ENCODE results near the gene ZNF341.

DNA sequence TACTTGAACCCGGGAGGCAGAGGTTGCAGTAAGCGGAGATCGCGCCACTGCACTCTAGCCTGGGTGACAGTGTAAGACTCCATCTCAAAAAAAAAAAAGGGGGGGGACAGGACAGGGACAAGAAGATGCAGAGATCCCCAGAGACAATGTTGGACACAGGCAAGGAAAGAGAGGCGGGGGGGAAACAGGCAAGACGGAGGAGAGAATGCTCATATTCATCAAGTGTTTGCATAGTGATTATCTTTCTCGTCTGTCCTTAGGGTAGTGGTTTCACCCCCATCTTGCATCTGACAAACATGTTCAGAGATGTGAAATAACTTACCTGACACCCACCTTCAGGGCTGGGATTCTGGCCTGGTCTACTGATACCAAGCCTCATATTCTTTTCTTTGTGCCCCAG, 108.4 kb downstream of the ZNF341 start:
- TF ChIP-seq, protein P1, sequence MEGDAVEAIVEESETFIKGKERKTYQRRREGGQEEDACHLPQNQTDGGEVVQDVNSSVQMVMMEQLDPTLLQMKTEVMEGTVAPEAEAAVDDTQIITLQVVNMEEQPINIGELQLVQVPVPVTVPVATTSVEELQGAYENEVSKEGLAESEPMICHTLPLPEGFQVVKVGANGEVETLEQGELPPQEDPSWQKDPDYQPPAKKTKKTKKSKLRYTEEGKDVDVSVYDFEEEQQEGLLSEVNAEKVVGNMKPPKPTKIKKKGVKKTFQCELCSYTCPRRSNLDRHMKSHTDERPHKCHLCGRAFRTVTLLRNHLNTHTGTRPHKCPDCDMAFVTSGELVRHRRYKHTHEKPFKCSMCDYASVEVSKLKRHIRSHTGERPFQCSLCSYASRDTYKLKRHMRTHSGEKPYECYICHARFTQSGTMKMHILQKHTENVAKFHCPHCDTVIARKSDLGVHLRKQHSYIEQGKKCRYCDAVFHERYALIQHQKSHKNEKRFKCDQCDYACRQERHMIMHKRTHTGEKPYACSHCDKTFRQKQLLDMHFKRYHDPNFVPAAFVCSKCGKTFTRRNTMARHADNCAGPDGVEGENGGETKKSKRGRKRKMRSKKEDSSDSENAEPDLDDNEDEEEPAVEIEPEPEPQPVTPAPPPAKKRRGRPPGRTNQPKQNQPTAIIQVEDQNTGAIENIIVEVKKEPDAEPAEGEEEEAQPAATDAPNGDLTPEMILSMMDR (IDR thresholded peaks at IDR 0.05), result no peak
- TF ChIP-seq POLR2AphosphoS5 (IDR thresholded peaks at IDR 0.05) (no peak), POLR2A (IDR thresholded peaks at IDR 0.05) (no peak)
